ENCODE measurements around the gene ERCC6L2. TPM values are rescaled to one million over a fixed set of nuclear protein-coding genes. Genes with fewer than 3 reads are reported as not detected.

Gene ERCC6L2
- total and polyA plus RNA-seq, 2 of the 8 experiments (the other 6 are each of a cell fraction or from before 2014, with no cell fraction given): 9.8 to 50.0 TPM

GRCh38 chr9:95890594-95890993 is 15.1 kb downstream of the ERCC6L2 start:
- WGBS, 2 experiments (ENCODE audit: extremely low coverage in 1 of 2, insufficient coverage in 1 of 2, insufficient read length in 1 of 2, insufficient replicate concordance in 2 of 2, low coverage in 1 of 2, low lambda C conversion rate in 2 of 2, missing lambda C conversion rate in 1 of 2): 97% methylated on average over 4 of the region's 4 CpGs; no CpG with 5 or more reads in 1 of the 2 experiments
- H4K5ac ChIP-seq (ENCODE audit: insufficient read length, low read depth, low read length): no peak overlapping the region
- ChIA-PET POLR2A (ENCODE audit: partially characterized antibody) (interaction anchor here (3.0 kb wide), 1 partner anchor 15 kb away, joined by 19 read pairs; the partner anchor contains the start of gene ERCC6L2), CTCF (ENCODE audit: partially characterized antibody) (interaction anchor here (0.6 to 1.0 kb wide), 5 partner anchors 14 to 154 kb away, joined by 3 read pairs; partner anchors contain the start of gene ERCC6L2)
- no peak overlapping the region for H3K9ac ChIP-seq (replicated peaks in 1 of 4; ENCODE audit: extremely low read depth in 1 of 4, low read depth in 3 of 4, low read length in 3 of 4)
- H3K23me2 ChIP-seq (ENCODE audit: low read depth, low read length): no peaks in the 10 kb centered on the region
- no peak overlapping the region for H3K23ac ChIP-seq (ENCODE audit: insufficient read length)
- H2AK5ac ChIP-seq (ENCODE audit: low read depth, low read length): no peak overlapping the region
- H3K56ac ChIP-seq (replicated peaks; ENCODE audit: insufficient read length, low read depth, low read length): no peak overlapping the region
- H4K20me1 ChIP-seq (replicated peaks in 1 of 2; ENCODE audit: control insufficient read depth in 1 of 2, insufficient read depth in 2 of 2, low read length in 2 of 2): peaks cover 0 to 2% of the 10 kb centered on the region in 2 experiments
- no peak overlapping the region for H2AFZ ChIP-seq (ENCODE audit: low read length)
- H2BK15ac ChIP-seq (ENCODE audit: low read length): no peak overlapping the region
- FAIRE-seq: no peak
- H3K4ac ChIP-seq (replicated peaks; ENCODE audit: insufficient read length, low read depth, low read length): no peak overlapping the region
- no peak overlapping the region for H2BK120ac ChIP-seq (replicated peaks; ENCODE audit: low read depth, low read length)
- H4K8ac ChIP-seq (ENCODE audit: extremely low read depth, insufficient read depth, low read length): no peak overlapping the region
- no peak for DNase-seq (ENCODE audit: low read depth in 1 of 2, low spot score in 2 of 2)
- H3K36me3 ChIP-seq (ENCODE audit: control insufficient read depth in 2 of 4, insufficient read depth in 4 of 4, low read length in 3 of 4): peaks cover 0 to 3% (median 0%) of the 10 kb centered on the region in 4 experiments; a peak in 2 of 8 replicates
- H3K79me1 ChIP-seq (ENCODE audit: low read depth, low read length): peaks cover 2% of the 10 kb centered on the region; the same call in 1 of the 2 replicates
- no peak overlapping the region for H2BK5ac ChIP-seq (ENCODE audit: low read depth, low read length)
- H3K18ac ChIP-seq (ENCODE audit: extremely low read depth, low read length): no peak overlapping the region
- H3K4me3 ChIP-seq (ENCODE audit: extremely low read depth in 1 of 4, insufficient read depth in 2 of 4, low read depth in 3 of 4, low read length in 4 of 4): no peak overlapping the region
- H3K27ac ChIP-seq (ENCODE audit: low read depth, low read length): no peak overlapping the region
- H3K14ac ChIP-seq (ENCODE audit: insufficient read length): no peak overlapping the region
- no peak overlapping the region for H4K91ac ChIP-seq (replicated peaks; ENCODE audit: insufficient read length, low read length)
- H2BK12ac ChIP-seq (ENCODE audit: low read depth, low read length): no peak overlapping the region
- H3K4me1 ChIP-seq (replicated peaks in 1 of 4; ENCODE audit: control insufficient read depth in 3 of 4, insufficient read depth in 4 of 4, low read length in 3 of 4): no peaks in the 10 kb centered on the region
- peaks cover 0 to 82% of the 10 kb centered on the region in 2 experiments; a peak in 2 of 4 replicates for H3K79me2 ChIP-seq (ENCODE audit: control insufficient read depth in 1 of 2, insufficient read depth in 2 of 2, low read length in 2 of 2)
- no peaks in the 10 kb centered on the region for H3K9me3 ChIP-seq (ENCODE audit: insufficient read depth in 2 of 2, low read depth in 1 of 2, low read length in 1 of 2)
- H2BK20ac ChIP-seq (ENCODE audit: low read length): no peak overlapping the region
- no peaks in the 10 kb centered on the region for H3K27me3 ChIP-seq (replicated peaks in 1 of 4; ENCODE audit: control insufficient read depth in 3 of 4, extremely low read depth in 1 of 4, insufficient read depth in 3 of 4, low read length in 3 of 4)
- no peak overlapping the region for H3K4me2 ChIP-seq (ENCODE audit: insufficient read depth in 1 of 2, low read depth in 2 of 2, low read length in 2 of 2)
- TF ChIP-seq, protein P1, sequence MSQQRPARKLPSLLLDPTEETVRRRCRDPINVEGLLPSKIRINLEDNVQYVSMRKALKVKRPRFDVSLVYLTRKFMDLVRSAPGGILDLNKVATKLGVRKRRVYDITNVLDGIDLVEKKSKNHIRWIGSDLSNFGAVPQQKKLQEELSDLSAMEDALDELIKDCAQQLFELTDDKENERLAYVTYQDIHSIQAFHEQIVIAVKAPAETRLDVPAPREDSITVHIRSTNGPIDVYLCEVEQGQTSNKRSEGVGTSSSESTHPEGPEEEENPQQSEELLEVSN (IDR thresholded peaks at IDR 0.05): no peak
- TF ChIP-seq CBX8 (IDR thresholded peaks at IDR 0.05; ENCODE audit: borderline replicate concordance, low read depth, low read length): no peak
- TF ChIP-seq KDM5A (IDR thresholded peaks at IDR 0.05; ENCODE audit: low read length): no peak
- TF ChIP-seq EGR1 (IDR thresholded peaks at IDR 0.05; ENCODE audit: borderline replicate concordance, low read depth, low read length): no peak
- TF ChIP-seq CTBP2 (IDR thresholded peaks at IDR 0.05; ENCODE audit: borderline replicate concordance, insufficient read depth, insufficient read length, low read length): no peak
- TF ChIP-seq CHD1 (IDR thresholded peaks at IDR 0.05; ENCODE audit: low read depth, low read length): no peak
- TF ChIP-seq RXRA (IDR thresholded peaks at IDR 0.05; ENCODE audit: insufficient read depth, low read depth, low read length): no peak
- no peak for TF ChIP-seq SIX5 (IDR thresholded peaks at IDR 0.05; ENCODE audit: low read depth, low read length)
- TF ChIP-seq TEAD4 (IDR thresholded peaks at IDR 0.05; ENCODE audit: low read depth, low read length): no peak
- TF ChIP-seq SP1 (IDR thresholded peaks at IDR 0.05; ENCODE audit: low read depth, low read length): no peak
- no peak for TF ChIP-seq TAF1 (IDR thresholded peaks at IDR 0.05; ENCODE audit: low read depth, low read length)
- no peak for TF ChIP-seq POLR2AphosphoS5 (IDR thresholded peaks at IDR 0.05; ENCODE audit: low read depth, low read length)
- TF ChIP-seq EZH2 (IDR thresholded peaks at IDR 0.05; ENCODE audit: low read depth, low read length, severe bottlenecking): no peak
- TF ChIP-seq RAD21 (IDR thresholded peaks at IDR 0.05 in 1 of 2, conservative IDR thresholded peaks at IDR 0.05 in 1 of 2; ENCODE audit: low read depth in 2 of 2, low read length in 2 of 2): no peak
